CD4-positive, alpha-beta T cell treated with Interleukin-2 at 100 ng/mL for 4 hours (primary cell): Measurements from ENCODE around the gene TFAP2A.

ENCODE experiments used
- DNase-seq: peaks from one replicate; pipeline ENCODE4 v3.0.0-alpha.2; 2020; ENCODE audit warnings: low spot score

Gene TFAP2A

GRCh38 chr6:10414756-10415616 is at the start of gene TFAP2A:
TFAP2A (minus strand) TSS chr6:10415074; CDS start chr6:10414991, 83 bp downstream.
- DNase-seq: no peak

GRCh38 chr6:10463491-10464481 is 48.9 kb upstream of the TFAP2A start:
- no peak for DNase-seq

GRCh38 chr6:10463040-10463439 is 48.2 kb upstream of the TFAP2A start:
- DNase-seq: no peak

- no peak for DNase-seq
These were observed 47.0 kb upstream of the TFAP2A start for GRCh38 chr6:10461850-10462249.

- no peak for DNase-seq
These were observed 45.2 kb upstream of the TFAP2A start for GRCh38 chr6:10460096-10460495.

- DNase-seq: no peak
These were observed 43.4 kb upstream of the TFAP2A start for GRCh38 chr6:10458287-10458686.

GRCh38 chr6:10453596-10453995 is 38.7 kb upstream of the TFAP2A start:
- no peak for DNase-seq

GRCh38 chr6:10451828-10452509 is 37.1 kb upstream of the TFAP2A start:
- no peak for DNase-seq

GRCh38 chr6:10451394-10451793 is 36.5 kb upstream of the TFAP2A start:
- DNase-seq: no peak

GRCh38 chr6:10449751-10450150 is 34.9 kb upstream of the TFAP2A start:
- DNase-seq: no peak

GRCh38 chr6:10448096-10448495 is 33.2 kb upstream of the TFAP2A start:
- DNase-seq: no peak

GRCh38 chr6:10446548-10446947 is 31.7 kb upstream of the TFAP2A start:
- no peak for DNase-seq

- no peak for DNase-seq
These were observed 26.8 kb upstream of the TFAP2A start for GRCh38 chr6:10441655-10442009.

GRCh38 chr6:10441004-10441654 is 26.3 kb upstream of the TFAP2A start:
- no peak for DNase-seq

- no peak for DNase-seq
These were observed 23.0 kb upstream of the TFAP2A start for GRCh38 chr6:10437891-10438290.

- DNase-seq: no peak
These were observed 19.4 kb upstream of the TFAP2A start for GRCh38 chr6:10434235-10434634.

GRCh38 chr6:10433322-10433721 is 18.4 kb upstream of the TFAP2A start:
- DNase-seq: no peak

GRCh38 chr6:10431423-10432164 is 16.7 kb upstream of the TFAP2A start:
- DNase-seq: no peak

- DNase-seq: peak; percentile 5
These were observed 15.0 kb upstream of the TFAP2A start for GRCh38 chr6:10429638-10430427.

GRCh38 chr6:10426781-10427279 is 12.0 kb upstream of the TFAP2A start:
- no peak for DNase-seq
